AG10803 (cell line): Measurements from ENCODE around the gene RPH3AL.

ENCODE experiments used
- DNase-seq: peaks from one replicate; pipeline ENCODE4 v3.0.0; 2010; ENCODE audit warnings: low read depth
- H3K4me3 ChIP-seq: 2 replicates; pipeline ENCODE4 v1.5.1; 2011; ENCODE audit warnings: mild to moderate bottlenecking, low read length, control low read depth
- TF ChIP-seq, protein P1 (sequence below): conservative IDR thresholded peaks from 2 replicates; pipeline ENCODE4 v1.5.1; 2011; ENCODE audit warnings: mild to moderate bottlenecking, low read length, control low read depth, inconsistent platforms

RPH3AL gene

DNA sequence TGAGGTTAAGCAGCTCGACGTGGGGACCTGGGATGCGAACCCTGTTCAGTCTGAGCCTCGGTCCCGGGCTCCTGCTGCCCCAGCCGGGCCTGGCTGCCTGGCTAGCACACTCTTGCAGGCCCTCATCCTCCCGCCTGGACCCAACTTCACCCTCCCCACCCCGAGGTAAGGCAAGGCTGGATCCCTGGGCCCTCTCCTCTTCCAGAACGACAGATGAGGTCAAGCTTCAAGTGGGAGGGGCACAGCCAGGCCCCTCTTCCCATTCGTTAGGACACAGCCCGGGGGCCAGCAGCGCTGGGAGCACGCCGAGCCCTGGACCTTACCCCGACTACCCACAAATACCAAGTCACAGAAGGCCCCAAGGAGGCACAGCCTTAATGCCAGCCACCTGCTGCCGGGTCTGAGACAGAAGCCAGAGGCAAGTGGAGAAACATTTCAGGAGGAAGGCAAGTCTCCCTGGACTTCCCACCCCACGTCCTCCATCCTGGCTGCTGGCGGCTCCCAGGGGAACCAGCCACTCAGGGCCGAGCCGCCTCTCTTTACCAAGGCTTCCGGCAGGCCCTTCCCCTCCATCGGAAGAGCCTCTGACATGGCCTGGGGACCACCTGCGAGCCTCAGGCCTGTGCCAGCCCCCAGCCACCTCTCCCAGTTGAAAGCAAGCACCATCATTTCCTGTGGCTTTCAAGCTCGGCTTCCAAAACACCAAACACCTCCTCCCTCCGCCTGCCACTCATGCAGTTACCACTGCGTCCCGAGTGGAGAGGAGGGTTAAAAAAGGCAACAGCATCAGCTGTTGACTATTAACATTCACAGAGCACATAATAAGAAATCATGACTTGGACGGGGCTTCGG lies 59.9 kb downstream of the RPH3AL start:
- no peak for DNase-seq
- TF ChIP-seq, protein P1, sequence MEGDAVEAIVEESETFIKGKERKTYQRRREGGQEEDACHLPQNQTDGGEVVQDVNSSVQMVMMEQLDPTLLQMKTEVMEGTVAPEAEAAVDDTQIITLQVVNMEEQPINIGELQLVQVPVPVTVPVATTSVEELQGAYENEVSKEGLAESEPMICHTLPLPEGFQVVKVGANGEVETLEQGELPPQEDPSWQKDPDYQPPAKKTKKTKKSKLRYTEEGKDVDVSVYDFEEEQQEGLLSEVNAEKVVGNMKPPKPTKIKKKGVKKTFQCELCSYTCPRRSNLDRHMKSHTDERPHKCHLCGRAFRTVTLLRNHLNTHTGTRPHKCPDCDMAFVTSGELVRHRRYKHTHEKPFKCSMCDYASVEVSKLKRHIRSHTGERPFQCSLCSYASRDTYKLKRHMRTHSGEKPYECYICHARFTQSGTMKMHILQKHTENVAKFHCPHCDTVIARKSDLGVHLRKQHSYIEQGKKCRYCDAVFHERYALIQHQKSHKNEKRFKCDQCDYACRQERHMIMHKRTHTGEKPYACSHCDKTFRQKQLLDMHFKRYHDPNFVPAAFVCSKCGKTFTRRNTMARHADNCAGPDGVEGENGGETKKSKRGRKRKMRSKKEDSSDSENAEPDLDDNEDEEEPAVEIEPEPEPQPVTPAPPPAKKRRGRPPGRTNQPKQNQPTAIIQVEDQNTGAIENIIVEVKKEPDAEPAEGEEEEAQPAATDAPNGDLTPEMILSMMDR: no peak
- H3K4me3 ChIP-seq: no peak overlapping the region

DNA sequence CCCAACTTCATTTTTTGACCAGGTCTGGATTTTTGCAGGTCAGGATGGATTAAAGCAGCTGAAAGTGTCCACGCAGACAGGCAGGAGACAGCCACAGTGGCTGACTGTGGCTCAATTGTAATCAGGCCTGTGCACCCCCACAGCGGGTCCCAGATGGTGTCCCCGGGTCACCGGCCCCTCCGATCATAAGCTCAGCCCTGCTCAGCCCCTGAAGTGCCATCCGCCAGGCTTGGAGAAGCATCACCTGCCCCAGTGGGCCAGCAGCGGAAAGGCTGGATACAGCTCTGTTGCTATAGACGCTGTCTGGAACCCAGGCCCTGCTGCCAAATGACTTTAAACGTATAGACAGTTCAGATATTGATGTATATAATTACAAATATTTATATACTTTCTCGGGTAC lies 60.6 kb downstream of the RPH3AL start:
- DNase-seq: no peak
- TF ChIP-seq, protein P1: no peak
- H3K4me3 ChIP-seq: no peak overlapping the region

DNA sequence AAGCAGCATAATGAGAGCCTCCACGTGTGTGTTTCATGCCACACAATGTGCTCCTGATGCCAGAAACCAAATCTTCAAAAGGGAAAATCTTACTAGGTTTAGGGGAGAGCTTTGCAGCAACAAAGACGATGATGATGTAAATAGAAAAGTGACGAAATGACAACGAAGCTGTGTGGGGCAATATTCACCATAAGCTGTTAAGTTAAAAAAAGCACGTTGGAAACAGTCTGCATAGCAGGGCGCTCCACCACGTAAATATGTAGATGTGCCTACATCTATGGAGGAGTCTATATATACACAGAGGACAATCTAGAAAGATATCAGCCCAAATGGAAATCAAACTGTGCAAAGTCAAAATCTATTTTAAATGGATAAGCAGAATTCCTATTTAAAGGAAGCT lies 61.0 kb downstream of the RPH3AL start:
- DNase-seq: no peak
- TF ChIP-seq, protein P1: no peak
- H3K4me3 ChIP-seq: no peak overlapping the region

DNA sequence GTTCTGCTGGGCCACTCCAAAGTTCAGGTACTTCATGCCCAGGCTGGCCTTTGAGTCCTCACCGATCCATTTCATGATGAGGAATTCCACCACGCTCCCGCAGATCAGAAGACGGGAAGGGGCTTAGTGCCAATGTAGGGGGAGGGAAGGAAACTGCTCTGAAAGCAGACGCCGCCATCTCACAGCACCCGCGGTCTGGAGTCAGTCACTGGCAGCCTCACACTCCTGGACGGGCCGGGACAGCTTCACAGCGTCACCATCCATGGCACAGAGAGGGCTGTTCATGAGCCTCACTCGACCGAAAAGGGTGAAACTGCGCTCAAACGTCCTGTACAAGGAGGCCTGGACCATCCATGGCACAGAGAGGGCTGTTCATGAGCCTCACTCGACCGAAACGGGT lies 62.0 kb downstream of the RPH3AL start:
- DNase-seq: no peak
- TF ChIP-seq, protein P1: no peak

DNA sequence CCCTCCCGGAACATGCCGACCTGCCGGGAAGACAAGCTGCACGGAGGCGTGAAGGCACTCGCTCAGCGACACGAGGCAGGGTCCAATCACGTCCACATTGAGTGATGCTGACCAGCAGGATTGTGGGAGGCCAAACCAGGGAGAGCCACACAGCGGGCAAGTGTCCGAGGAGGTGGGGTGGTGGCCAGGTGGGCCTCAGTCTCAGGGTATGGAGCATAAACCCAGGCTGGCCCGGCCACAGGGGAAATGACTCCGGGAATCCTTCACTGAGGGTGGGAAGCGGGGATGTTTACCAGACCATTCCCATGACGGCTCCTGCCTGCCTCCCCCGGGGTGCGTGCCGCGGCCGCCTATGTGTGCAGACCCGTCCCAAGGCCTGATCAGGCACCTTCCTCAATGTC lies 62.5 kb downstream of the RPH3AL start:
- TF ChIP-seq, protein P1: no peak

More for the DNA sequence above, 62.0 kb downstream of the RPH3AL start:
- H3K4me3 ChIP-seq: no peak overlapping the region

DNA sequence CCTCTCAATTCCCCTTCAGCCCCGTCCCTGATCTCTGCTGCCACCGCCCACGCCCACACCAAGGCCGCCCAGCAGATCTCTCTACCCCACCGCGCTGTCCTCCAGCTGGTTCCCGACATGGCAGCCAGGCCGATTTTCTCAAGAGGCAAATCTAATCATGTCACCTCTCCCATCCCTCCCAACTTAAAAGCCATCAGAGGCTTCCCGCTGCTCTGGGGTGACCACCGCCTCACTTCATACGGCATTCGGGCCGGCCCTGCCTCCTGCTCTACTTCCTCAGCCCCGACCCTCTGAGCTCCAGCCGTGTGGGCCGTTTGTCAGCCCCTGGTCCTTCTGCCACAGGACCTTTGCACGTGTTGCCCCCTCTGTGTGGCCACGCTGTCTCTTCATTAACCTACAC lies 63.2 kb downstream of the RPH3AL start:
- TF ChIP-seq, protein P1: no peak
- H3K4me3 ChIP-seq: no peak overlapping the region
- no peak for DNase-seq

More for the DNA sequence above, 62.5 kb downstream of the RPH3AL start:
- DNase-seq: no peak
- H3K4me3 ChIP-seq: no peak overlapping the region

DNA sequence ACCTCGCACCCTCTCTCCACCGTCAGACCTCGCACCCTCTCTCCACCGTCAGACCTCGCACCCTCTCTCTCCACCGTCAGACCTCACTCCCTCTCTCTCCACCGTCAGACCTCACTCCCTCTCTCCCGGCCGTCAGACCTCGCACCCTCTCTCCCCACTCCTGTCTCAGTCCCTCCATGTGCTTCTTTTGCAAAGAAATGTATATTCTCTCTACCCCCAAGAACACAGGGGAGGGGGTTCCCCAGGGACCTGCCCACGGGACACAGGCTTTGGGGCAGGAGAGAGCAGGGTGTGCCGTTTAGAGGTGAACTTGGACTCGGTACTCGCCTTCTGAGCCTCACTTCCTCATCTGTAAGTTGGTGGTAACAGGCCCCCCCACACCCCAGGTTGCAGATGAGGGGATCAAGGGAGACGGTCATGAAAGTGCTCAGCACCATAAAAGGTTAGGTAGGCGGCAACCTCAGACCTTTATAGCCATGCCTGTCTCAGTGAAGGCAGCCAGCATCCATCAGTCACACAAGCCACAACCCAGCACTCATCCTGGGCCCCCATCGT lies 63.7 kb downstream of the RPH3AL start:
- no peak for DNase-seq
- no peak overlapping the region for H3K4me3 ChIP-seq
- TF ChIP-seq, protein P1: no peak
